Activated CD8-positive, alpha-beta memory T cell treated with anti-CD3 and anti-CD28 coated beads, Interleukin-2, amount 50 U/mL, for 4 hours (primary cell): Measurements from ENCODE around the gene MID1IP1.

Experiments
- DNase-seq: peaks from one replicate; pipeline ENCODE4 v3.0.0-alpha.2; 2020

Gene MID1IP1

DNA sequence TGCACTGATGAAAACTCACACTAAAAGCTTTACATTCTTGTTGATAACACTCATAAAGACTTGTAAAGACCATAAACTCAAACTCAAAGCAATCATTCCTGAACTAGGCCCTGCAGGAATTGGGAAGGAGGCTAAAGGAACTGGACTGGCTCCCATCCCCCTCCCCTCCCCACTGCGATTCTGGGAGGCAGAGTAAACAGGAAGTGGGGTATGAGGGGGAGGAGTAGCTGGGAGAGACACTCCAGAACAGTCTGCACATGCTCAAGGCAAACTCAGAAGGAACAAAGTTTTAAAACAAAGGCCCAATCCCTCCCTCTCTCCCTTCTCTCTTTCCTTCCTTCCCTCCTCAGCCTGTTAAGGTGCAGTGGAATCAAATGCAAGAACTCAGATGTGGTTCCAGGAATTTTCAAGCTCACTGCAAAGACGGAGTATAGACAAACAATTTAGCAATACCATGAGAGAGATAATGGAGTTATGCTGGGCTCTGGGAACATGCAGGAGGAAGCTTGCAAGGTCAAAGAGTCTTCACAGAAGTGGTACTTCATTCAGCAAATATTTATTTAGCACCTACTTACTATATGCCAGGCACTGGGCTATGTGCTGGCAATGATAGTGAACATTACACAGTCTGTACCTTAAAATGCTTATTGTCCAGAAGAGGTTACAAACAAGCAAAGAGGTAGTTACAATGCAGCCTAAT lies 15.9 kb downstream of the MID1IP1 start:
- DNase-seq: no peak

DNA sequence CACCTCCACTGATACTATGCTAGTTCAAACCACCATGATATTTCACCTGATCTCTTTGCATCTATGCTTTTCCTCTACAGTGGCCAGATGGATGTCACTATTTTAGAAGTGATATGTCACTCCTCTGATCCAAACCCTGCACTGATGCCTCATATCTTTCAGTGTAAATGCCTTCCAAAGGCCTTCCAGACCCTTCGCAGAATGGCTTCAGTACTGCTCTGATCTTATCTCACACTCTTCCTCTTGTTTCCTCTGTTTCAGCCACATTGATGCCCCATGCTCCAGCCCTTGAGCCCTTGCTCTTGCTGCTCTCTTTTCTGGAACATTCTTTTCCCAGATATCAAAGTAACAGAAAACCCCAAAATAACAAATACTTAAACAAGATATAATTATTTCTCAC lies 17.9 kb downstream of the MID1IP1 start:
- DNase-seq: no peak

DNA sequence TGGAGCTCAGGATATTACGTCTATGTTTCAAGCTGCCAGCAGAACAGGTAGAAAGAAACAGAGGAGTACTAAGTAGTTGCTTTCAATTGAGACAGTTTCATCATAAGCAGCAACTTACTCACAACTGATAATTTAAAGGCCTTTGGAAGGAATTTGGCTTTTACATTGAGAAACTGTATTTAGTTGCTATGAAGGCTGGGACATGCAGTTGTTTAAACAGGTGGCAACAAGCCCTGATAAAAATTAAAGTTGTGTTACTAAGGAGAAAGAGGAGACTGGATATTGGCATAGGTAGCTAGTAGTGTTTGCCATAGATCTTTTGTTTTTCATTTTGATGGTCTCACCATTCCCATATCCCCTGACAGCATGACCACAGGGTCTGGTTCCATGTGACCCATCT lies 18.4 kb downstream of the MID1IP1 start:
- no peak for DNase-seq

DNA sequence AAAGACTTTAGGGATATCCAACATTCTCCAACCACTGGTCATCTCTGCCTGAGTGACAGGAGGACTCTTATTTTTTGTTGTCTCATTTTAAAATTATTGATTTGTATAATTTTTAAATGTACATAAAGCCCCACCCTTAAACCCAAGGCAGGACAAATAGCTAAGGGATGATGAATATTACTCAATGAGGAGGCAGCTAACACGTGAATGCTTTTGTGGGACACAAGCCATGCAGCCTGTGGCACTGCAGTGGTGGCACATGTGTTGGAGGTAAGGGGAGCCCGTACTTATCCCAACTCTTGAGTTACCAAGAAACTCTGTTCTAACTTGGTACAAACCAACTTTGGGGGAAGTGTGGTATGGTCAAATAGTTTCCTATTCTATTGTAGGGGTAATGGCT lies 19.5 kb downstream of the MID1IP1 start:
- no peak for DNase-seq

GRCh38 chrX:38824176-38824575 lies 22.9 kb downstream of the MID1IP1 start:
- DNase-seq: no peak

DNA sequence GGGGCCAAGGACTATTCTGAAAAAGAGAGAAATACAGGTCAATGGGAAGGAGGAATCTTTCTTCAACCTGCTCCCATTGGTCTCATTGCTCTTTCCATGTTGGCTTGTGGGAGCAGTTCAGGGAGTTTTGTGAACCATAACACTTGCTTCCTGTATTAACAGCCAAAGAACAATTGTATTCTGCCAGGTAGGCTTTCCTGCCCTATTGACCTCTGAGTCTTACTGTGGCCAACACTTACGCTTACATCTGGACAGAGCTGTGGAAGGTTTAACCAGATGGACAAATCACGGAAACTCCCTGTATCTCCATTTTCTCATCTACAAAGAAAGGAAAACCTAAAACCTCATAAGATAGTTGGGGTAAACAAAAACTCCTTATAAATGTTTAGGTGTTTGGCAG lies 30.7 kb downstream of the MID1IP1 start:
- DNase-seq: no peak

GRCh38 chrX:38837389-38837788 lies 36.1 kb downstream of the MID1IP1 start:
- no peak for DNase-seq

- DNase-seq: no peak
These were observed 38.0 kb downstream of the MID1IP1 start for GRCh38 chrX:38839277-38839676.

GRCh38 chrX:38839944-38840343 lies 38.7 kb downstream of the MID1IP1 start:
- DNase-seq: no peak

- no peak for DNase-seq
These were observed 40.5 kb downstream of the MID1IP1 start for GRCh38 chrX:38841750-38842149.

- DNase-seq: no peak
These were observed 44.2 kb downstream of the MID1IP1 start for GRCh38 chrX:38845426-38845825.

- no peak for DNase-seq
These were observed 46.1 kb downstream of the MID1IP1 start for GRCh38 chrX:38847206-38847902.

DNA sequence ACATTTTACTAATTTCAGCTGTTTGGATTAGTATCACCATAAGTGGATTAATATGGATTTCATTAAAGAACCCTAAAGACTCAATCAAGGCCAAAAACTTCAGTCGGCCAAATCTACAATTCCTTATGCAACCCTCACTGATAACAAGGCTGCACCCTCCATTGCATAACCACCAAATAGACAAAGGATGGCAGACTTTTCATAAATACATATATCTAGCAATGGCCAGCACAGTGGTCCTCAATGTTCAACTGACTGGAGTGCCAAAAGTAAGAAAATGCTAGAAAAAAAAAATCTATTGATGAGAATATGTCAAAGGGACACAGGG lies 46.6 kb downstream of the MID1IP1 start:
- no peak for DNase-seq

DNA sequence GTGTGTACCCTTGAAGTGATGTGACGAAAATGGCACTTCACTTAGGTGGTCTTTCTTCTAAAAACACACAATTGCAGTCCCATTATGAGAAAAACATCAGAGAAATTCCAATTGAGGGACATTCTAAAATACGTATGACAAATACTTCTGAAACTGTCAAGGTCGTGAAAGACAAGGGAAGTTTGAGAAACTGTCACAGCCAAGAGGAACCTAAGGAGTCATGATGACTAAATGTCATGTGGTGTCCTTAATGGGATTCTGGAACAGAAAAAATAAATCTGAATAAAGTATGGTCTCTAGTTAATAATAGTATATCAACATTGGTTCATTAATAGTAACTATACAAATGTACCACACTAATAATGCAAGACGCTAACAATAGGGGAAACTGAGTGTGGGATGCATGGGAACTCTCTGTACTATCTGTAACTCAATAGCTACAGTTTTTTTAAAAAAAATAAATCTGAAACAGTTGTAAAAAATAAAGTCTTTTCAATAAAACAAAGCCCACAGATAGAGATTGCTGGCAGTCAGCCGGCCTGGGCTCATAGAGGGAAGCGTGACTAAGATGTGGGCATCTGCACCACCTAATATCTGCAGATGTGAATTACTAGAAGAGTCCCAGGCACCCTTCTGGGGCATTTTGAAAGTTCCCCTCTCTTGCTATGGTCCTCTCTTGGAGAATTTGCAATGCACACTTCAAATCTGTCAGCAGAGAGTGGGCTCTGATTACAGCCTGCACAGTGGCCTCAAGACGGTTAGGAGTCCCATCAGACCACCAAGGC lies 47.6 kb downstream of the MID1IP1 start:
- DNase-seq: no peak

- no peak for DNase-seq
These were observed 49.7 kb downstream of the MID1IP1 start for GRCh38 chrX:38850807-38851544.

GRCh38 chrX:38854305-38854704 lies 53.0 kb downstream of the MID1IP1 start:
- no peak for DNase-seq
